22Rv1 (cell line): ENCODE measurements around the gene IKZF3.

ENCODE experiments used
- H3K27ac ChIP-seq: fragments of 450-650 bp; 2 replicates; pipeline ENCODE4 v1.5.1; 2017
- ZFX ChIP-seq: fragments of 450-650 bp; IDR thresholded peaks from 2 replicates; pipeline ENCODE4 v1.6.1; 2017; ENCODE audit warnings: antibody characterized with exemption, borderline replicate concordance
- TF ChIP-seq, protein P1 (sequence below): fragments of 450-650 bp; IDR thresholded peaks from 2 replicates; pipeline ENCODE4 v1.5.1; 2017; ENCODE audit warnings: mild to moderate bottlenecking

IKZF3 gene

GRCh38 chr17:39726617-39727016 lies 137.5 kb downstream of the IKZF3 start:
- TF ChIP-seq ZFX, result no peak
- no peak overlapping the region for H3K27ac ChIP-seq

DNA sequence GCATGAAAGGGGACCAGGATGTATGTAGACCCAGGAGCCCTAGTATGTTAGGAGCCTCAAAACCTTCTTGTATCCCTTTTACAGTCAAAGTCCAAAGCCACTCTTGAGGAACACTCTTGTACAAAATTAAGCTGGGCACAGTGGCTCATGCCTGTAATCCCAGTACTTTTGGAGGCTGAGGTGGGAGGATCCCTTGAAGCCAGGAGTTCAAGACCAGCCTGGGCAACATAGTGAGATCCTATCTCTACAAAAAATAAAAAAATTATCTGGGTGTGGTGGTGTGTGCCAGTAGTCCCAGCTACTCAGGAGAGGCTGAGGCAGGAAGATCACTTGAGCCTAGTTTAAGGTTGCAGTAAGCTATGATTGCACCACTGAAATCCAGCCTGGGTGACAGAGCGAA lies 138.2 kb downstream of the IKZF3 start:
- 0 out of 2 replicates have a peak overlapping the region, but pooled peaks have one; percentile 12 for H3K27ac ChIP-seq

- no peak overlapping the region for H3K27ac ChIP-seq
- TF ChIP-seq, protein P1, sequence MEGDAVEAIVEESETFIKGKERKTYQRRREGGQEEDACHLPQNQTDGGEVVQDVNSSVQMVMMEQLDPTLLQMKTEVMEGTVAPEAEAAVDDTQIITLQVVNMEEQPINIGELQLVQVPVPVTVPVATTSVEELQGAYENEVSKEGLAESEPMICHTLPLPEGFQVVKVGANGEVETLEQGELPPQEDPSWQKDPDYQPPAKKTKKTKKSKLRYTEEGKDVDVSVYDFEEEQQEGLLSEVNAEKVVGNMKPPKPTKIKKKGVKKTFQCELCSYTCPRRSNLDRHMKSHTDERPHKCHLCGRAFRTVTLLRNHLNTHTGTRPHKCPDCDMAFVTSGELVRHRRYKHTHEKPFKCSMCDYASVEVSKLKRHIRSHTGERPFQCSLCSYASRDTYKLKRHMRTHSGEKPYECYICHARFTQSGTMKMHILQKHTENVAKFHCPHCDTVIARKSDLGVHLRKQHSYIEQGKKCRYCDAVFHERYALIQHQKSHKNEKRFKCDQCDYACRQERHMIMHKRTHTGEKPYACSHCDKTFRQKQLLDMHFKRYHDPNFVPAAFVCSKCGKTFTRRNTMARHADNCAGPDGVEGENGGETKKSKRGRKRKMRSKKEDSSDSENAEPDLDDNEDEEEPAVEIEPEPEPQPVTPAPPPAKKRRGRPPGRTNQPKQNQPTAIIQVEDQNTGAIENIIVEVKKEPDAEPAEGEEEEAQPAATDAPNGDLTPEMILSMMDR, result no peak
- TF ChIP-seq ZFX, result no peak
These were observed 139.4 kb downstream of the IKZF3 start for GRCh38 chr17:39724731-39725130.

- TF ChIP-seq, protein P1, result no peak
- no peak for TF ChIP-seq ZFX
- peak overlapping the region; percentile 44 for H3K27ac ChIP-seq
These were observed 140.9 kb downstream of the IKZF3 start for GRCh38 chr17:39722965-39723848.

DNA sequence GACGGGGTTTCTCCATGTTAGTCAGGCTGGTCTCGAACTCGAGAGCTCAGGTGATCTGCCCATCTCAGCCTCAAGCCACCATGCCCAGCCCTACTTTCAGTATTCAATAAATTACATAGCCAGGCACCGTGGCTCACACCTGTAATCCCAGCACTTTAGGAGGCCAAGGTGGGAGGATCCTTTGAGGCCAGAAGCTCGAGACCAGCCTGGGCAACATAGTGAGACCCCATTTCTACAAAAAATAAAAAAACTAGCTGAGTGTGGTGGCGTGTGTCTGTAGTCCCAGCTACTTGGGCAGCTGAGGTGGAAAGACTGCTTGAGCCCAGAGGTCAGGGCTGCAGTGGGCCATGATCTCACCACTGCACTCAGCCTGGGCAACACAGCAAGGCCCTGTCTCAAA lies 142.0 kb downstream of the IKZF3 start:
- no peak overlapping the region for H3K27ac ChIP-seq
- TF ChIP-seq, protein P1, result no peak
- TF ChIP-seq ZFX, result no peak

- no peak for TF ChIP-seq ZFX
- TF ChIP-seq, protein P1, result no peak
- H3K27ac ChIP-seq, result no peak overlapping the region
These were observed 144.4 kb downstream of the IKZF3 start for GRCh38 chr17:39719563-39720355.

GRCh38 chr17:39717660-39718059 lies 146.5 kb downstream of the IKZF3 start:
- no peak overlapping the region for H3K27ac ChIP-seq
- no peak for TF ChIP-seq ZFX
- TF ChIP-seq, protein P1, result no peak
